Effector memory CD4-positive, alpha-beta T cell (primary cell): ENCODE results near the gene HOXC5.

Experiments used
- DNase-seq, 3 donors: peaks; one replicate each; pipeline ENCODE4 v3.0.0-alpha.2; 2020
- H3K27ac ChIP-seq: 2 replicates; pipeline ENCODE4 v1.7.0; 2013; ENCODE audit warnings: mild to moderate bottlenecking, low read length, moderate library complexity; ENCODE audit not compliant: insufficient read depth, poor library complexity, severe bottlenecking
- H3K27me3 ChIP-seq: replicated peaks from 2 replicates; pipeline ENCODE4 v1.7.0; 2013; ENCODE audit warnings: mild to moderate bottlenecking, low read length; ENCODE audit not compliant: insufficient read depth, control insufficient read depth, poor library complexity, severe bottlenecking
- H3K36me3 ChIP-seq: 2 replicates; pipeline ENCODE4 v1.7.0; 2013; ENCODE audit warnings: mild to moderate bottlenecking, low read length, moderate library complexity; ENCODE audit not compliant: control insufficient read depth, insufficient read depth
- H3K4me1 ChIP-seq: 2 replicates; pipeline ENCODE4 v1.7.0; 2013; ENCODE audit warnings: low read length, mild to moderate bottlenecking; ENCODE audit not compliant: control insufficient read depth, insufficient read depth, poor library complexity, severe bottlenecking
- H3K4me3 ChIP-seq: 2 replicates; pipeline ENCODE4 v1.7.0; 2013; ENCODE audit warnings: low read length, low read depth, mild to moderate bottlenecking; ENCODE audit not compliant: insufficient read depth, poor library complexity, severe bottlenecking
- H3K9me3 ChIP-seq: 2 replicates; pipeline ENCODE4 v1.7.0; 2013; ENCODE audit warnings: mild to moderate bottlenecking, low read length, moderate library complexity; ENCODE audit not compliant: control insufficient read depth

Gene HOXC5

GRCh38 chr12:54051026-54051842 is 18.4 kb downstream of the HOXC5 start:
- Histone ChIP-seq H3K4me3 (no peak overlapping the region), H3K9me3 (no peaks in the 10 kb centered on the region), H3K27ac (no peak overlapping the region), H3K36me3 (no peaks in the 10 kb centered on the region), H3K27me3 (peaks cover 79% of the 10 kb centered on the region), H3K4me1 (peaks cover 40% of the 10 kb centered on the region)
- DNase-seq: no peak

- H3K9me3 ChIP-seq: no peaks in the 10 kb centered on the region
- no peak for DNase-seq
- H3K4me1 ChIP-seq: peaks cover 37% of the 10 kb centered on the region
- no peak overlapping the region for H3K4me3 ChIP-seq
- H3K36me3 ChIP-seq: no peaks in the 10 kb centered on the region
- H3K27me3 ChIP-seq: peaks cover 71% of the 10 kb centered on the region
- no peak overlapping the region for H3K27ac ChIP-seq
Measured at GRCh38 chr12:54051874-54052437, 19.1 kb downstream of the HOXC5 start.

- H3K4me1 ChIP-seq: peaks cover 32% of the 10 kb centered on the region
- no peaks in the 10 kb centered on the region for H3K36me3 ChIP-seq
- peaks cover 66% of the 10 kb centered on the region for H3K27me3 ChIP-seq
- no peaks in the 10 kb centered on the region for H3K9me3 ChIP-seq
- no peak for DNase-seq
- no peak overlapping the region for H3K27ac ChIP-seq
- H3K4me3 ChIP-seq: peak overlapping the region; percentile 31
Measured at GRCh38 chr12:54052438-54053002, 19.7 kb downstream of the HOXC5 start.

GRCh38 chr12:54053003-54053750 is 20.3 kb downstream of the HOXC5 start:
- DNase-seq: no peak
- no peaks in the 10 kb centered on the region for H3K36me3 ChIP-seq
- H3K4me3 ChIP-seq: peak overlapping the region; percentile 31
- H3K27me3 ChIP-seq: peaks cover 60% of the 10 kb centered on the region
- H3K9me3 ChIP-seq: no peaks in the 10 kb centered on the region
- H3K4me1 ChIP-seq: peaks cover 28% of the 10 kb centered on the region
- H3K27ac ChIP-seq: no peak overlapping the region

- Histone ChIP-seq H3K27ac (no peak within 1 kb of the TSS), H3K27me3 (peaks cover 57% of the 10 kb centered on the region), H3K36me3 (no peaks in the 10 kb centered on the region), H3K4me1 (peaks cover 28% of the 10 kb centered on the region), H3K9me3 (no peaks in the 10 kb centered on the region), H3K4me3 (peak within 1 kb of the TSS; percentile 31)
- DNase-seq: no peak
Measured at GRCh38 chr12:54053751-54054741, 21.2 kb downstream of the HOXC5 start, which contains the start of gene HOXC4. Gene HOXC4, plus strand, starts transcription at chr12:54053835. Its CDS starts 88 bp downstream, at chr12:54053923.

- no peak for DNase-seq
- no peaks in the 10 kb centered on the region for H3K36me3 ChIP-seq
- H3K4me1 ChIP-seq: peaks cover 28% of the 10 kb centered on the region
- H3K27me3 ChIP-seq: peaks cover 55% of the 10 kb centered on the region
- H3K9me3 ChIP-seq: no peaks in the 10 kb centered on the region
- H3K4me3 ChIP-seq: no peak overlapping the region
- H3K27ac ChIP-seq: no peak overlapping the region
Measured at GRCh38 chr12:54054742-54055194, 21.9 kb downstream of the HOXC5 start.

- Histone ChIP-seq H3K4me3 (no peak overlapping the region), H3K36me3 (no peaks in the 10 kb centered on the region), H3K27ac (no peak overlapping the region), H3K4me1 (peaks cover 22% of the 10 kb centered on the region), H3K9me3 (no peaks in the 10 kb centered on the region), H3K27me3 (peaks cover 51% of the 10 kb centered on the region)
- no peak for DNase-seq
Measured at GRCh38 chr12:54055552-54055951, 22.7 kb downstream of the HOXC5 start.

- Histone ChIP-seq H3K36me3 (no peaks in the 10 kb centered on the region), H3K4me1 (peaks cover 22% of the 10 kb centered on the region), H3K4me3 (no peak overlapping the region), H3K9me3 (no peaks in the 10 kb centered on the region), H3K27ac (no peak overlapping the region), H3K27me3 (peaks cover 45% of the 10 kb centered on the region)
- DNase-seq: no peak
Measured at GRCh38 chr12:54056110-54056509, 23.3 kb downstream of the HOXC5 start.

- H3K36me3 ChIP-seq: no peaks in the 10 kb centered on the region
- H3K27ac ChIP-seq: no peak overlapping the region
- peaks cover 5% of the 10 kb centered on the region for H3K4me1 ChIP-seq
- no peaks in the 10 kb centered on the region for H3K9me3 ChIP-seq
- H3K4me3 ChIP-seq: no peak overlapping the region
- H3K27me3 ChIP-seq: peaks cover 31% of the 10 kb centered on the region
- no peak for DNase-seq
Measured at GRCh38 chr12:54058128-54058768, 25.4 kb downstream of the HOXC5 start.
